NCI-H82 (cell line): ENCODE results near the gene MRPS35.
A peak's percentile ranks its signal among the peaks of the same experiment; 100 is the strongest.

Experiments used
- DNase-seq: peaks from one replicate; lab custom pipeline; 2025; lab: John Stamatoyannopoulos, UW

MRPS35 gene

DNA sequence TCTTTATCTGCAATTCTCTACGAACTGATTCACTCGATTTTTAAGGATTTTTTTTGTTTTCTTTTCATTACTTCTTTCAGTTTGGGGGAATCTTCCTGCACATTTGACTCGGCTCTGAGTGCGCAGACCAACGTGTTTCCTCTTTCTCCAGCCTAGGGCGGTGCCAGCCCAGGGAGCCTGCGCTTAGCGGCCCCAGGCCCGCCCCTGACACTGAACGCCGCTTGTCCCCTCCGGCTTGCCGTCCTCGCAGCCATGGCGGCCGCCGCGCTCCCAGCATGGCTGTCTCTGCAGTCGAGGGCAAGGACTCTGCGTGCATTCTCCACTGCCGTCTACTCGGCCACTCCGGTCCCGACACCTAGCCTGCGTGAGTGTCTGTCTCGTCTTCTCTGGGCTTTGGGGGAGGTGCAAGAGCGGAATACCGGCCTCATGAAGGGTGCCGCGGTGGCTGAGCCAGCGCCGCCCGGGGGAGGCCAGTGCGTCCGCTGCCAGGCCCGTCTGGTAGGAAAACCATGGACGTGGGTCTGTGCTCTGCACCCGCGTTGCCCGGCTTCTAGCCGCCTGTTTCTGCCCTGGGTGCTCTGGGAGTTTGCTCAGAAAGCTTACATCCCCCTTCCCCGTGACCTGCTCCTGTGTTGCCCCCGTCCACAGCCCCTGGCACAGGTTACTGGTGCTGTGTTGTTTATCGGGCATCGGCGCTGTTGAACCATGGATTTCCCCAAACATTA, at the start of gene MRPS35:
Gene MRPS35 (plus strand): TSS at position 241 of the 725 bp plus-strand sequence. CDS start 12 bp downstream, at position 253.
- peak; percentile 92 for DNase-seq

DNA sequence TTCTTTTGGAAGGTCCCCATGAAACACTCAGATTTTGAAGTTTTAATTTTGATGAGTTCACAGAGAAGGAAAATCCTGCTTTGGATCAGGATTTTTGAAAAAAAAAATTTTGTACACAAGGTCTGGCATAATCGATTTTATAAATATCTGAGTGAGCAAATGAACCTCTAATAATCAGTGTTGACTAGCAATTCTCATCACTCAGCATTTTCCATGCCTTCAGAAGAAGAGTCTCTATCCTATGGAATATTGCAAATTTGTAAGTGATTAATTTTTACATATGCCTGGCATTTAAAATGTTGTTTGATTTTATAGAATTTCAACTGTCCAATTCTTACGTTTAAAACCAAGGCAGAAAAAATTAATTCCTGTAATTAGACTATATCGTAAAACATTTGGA, 44.9 kb upstream of the MRPS35 start:
- DNase-seq = no peak

DNA sequence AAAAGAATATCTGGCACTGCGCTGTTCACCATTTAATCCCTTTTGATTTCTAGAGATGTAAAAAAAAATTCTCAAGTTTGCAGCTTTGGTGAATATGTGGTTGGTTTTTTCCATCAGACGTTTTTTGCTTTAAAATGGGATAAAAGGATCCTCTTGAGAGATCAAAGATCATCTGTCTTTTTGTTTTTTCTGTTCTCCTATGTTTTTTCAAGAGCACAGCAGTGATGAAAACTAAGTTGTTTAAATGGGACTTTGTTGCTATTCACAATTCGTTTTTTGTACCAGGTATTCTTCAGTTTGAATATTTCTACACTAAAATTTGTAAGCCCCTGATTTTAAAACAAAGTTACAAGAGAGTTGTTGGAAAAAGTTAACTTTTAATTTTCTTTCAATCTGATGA, 44.1 kb upstream of the MRPS35 start:
- no peak for DNase-seq

DNA sequence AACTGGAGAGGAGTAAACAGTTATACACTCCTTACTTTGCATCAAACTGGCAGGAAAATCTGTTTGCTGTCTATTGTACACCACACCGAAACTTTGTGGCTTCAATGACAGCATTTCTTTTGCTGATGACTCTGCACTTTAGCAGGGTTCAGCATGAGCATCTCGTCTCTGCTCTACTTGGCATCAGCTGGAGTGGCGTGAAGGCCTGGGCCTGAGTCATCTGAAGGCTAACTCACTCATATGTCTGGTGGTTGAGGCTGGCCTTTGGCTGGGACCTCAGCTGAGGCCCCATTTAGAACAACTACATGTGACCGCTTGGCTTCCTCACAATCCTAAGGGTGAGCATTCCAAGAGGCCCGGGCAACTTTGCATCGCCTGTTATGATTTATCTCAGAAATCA, 43.1 kb upstream of the MRPS35 start:
- no peak for DNase-seq

DNA sequence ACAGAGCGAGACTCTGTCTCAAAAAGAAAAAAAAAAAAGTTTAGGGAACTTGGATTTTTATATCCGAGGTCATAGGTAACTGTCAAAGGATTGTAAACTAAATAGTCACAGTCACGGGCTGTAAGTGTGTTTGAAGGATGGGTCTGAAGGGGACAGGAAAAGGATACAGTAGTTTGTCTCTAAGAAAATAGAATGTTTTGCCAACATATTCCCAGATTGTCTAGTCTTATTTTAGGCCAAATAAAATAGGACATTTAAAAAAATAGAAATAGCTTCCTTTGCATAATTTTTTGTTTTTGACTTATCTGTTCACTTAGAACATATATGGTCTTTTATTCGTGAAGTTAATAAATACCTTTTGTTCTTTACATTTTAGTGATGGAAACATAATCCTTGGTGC, 38.6 kb upstream of the MRPS35 start:
- DNase-seq = no peak

DNA sequence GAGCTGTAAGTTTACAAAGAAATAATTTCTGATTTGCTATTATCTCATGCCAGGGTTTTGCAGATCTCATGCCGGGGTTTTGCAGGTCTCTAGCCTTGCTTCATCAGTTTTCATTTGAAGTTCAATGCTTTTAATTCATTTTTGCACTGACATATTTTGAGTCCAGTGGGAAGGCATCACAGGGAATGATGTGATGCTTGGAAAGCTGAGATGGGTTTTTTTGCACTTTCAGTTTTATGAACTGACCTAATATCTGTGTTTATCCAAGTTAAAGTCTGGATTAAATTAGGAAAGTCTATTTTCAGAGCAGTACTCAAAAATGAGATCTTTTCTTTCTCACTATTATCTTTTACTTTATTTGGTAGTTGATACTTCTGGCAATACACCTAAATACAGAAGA, 38.0 kb upstream of the MRPS35 start:
- DNase-seq = no peak

DNA sequence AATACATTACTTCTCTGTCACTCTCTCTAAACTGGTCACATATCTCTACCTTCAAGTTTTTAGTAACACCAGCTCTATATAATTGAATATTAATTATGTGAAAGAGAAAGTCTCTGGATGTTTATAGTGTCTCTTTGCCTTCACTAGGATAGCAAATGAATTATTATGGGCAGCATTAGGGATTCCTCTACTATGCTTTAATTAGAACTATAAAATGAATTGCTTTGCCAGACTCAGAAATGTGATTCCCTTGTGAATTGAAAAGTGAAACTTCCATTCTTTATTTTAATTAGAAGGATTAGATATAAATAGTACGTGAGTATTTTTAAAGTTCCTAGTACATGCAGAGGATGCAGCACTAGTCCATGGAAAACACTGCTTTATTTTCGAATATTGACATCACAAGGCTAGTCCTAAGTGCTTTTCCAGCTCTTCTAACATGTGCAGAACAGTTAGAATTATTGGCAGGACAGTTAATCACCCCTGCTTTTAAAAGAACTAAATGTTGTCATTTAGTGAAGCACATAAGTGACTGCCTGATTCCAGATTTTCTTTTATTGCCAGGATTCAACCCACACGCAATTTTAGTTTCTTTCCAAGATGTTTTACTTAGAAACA, 37.4 kb upstream of the MRPS35 start:
- DNase-seq = no peak

DNA sequence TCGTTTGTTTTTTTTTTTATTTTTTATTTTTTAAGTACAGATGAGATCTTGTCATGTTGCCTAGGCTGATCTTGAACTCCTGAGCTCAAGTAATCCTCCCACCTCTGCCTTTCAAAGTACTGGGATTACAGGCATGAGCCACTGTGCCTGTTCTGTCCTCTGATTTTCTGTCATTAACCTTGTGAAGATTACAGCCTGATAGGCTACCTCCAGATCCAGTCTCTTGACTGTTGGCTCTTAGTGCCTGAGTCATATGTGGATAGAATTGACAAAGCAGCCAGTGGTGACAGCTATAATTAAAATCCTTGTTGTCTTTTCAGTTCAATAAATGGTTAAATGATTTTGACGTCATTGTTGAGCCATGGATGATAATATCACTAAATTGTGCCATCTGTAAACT, 35.6 kb upstream of the MRPS35 start:
- DNase-seq = peak; percentile 34

DNA sequence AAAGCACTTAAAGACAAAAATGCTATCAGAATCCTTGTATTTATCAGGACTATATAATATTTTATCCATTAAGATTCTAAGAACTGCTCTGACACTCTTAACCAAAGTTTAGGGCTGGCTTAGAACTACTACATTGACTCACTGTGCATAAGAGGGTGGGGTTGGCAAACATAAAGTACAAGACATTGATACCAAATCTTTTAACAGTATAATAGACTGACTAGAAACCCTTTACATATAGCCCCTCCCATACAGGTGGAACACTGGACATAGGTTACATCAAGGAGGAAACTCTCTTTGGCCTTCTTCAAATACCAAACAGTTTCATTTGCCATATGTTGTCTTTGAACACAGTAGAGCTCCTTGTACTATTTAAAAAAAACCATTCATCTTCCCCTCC, 30.0 kb upstream of the MRPS35 start:
- no peak for DNase-seq

DNA sequence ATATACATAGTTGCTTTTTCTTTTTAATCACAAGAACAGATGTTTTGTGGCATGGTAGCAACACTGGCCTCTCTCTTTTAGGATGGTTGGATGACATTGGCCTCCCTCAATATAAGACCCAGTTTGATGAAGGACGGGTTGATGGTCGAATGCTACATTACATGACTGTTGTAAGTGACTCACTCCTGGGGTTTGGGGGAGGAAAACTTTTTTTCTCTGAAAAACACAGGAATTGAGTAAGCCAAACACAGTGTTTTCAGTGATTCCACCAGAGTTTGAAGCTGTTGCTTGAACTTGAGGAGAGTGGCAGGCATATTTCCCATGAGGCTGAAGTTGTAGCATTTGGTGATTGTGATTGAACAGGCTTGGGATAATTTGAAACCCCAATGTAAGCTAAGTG, 28.1 kb upstream of the MRPS35 start:
- DNase-seq = no peak

DNA sequence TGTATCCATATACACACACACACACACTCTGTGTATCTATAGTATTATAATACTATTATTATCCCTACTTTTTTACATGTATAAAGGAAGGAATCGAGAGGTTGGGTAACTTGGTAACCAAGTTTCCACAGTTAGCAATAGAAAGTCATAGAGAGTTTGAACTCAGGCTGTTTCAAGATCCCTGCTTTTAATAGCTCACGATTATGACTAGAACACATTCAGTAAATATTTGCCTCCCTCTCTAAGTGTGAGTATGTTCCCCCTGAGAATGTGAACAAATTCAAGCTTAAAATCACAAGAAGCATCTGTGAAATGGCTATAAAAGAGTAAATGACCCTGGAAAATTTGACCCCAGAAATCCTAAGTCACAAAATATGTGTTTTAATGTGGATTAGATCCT, 25.4 kb upstream of the MRPS35 start:
- no peak for DNase-seq

DNA sequence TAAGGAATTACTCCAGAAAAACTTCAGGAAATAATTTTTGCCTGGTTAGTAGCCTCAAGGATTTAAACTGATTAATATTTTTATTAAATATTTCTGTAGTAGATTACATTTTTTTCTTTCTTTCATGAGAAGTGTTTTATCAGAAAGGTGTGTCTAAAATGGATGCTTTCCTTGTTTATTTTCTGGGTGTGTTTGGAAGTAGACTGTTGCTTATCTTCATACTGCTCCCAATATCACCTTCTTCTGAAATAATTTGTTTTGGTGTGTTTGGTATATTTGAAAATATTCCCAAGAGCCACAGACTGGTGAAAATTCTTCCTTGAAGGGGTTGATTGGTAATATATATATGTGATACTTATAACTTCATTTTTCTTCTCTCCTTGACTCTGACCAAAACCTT, 24.5 kb upstream of the MRPS35 start:
- no peak for DNase-seq

DNA sequence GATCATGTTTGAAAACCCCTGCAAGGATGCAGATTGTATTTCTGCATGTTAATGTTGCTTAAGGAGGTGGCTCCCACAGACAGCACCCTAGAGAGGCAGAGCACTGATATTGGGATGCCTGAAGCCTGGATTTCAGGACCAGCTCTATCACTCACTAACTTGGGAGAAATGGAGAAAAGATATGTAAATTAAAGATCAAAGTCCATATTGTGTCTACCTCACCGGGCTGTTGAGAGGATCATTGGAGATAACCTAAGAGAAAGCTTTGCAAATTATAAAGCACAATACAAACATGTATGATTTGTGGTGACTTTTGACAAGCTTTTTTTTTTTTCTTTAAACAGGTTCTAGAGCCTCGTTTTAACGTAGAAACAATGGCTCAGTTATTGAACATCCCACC, 22.0 kb upstream of the MRPS35 start:
- DNase-seq = no peak

DNA sequence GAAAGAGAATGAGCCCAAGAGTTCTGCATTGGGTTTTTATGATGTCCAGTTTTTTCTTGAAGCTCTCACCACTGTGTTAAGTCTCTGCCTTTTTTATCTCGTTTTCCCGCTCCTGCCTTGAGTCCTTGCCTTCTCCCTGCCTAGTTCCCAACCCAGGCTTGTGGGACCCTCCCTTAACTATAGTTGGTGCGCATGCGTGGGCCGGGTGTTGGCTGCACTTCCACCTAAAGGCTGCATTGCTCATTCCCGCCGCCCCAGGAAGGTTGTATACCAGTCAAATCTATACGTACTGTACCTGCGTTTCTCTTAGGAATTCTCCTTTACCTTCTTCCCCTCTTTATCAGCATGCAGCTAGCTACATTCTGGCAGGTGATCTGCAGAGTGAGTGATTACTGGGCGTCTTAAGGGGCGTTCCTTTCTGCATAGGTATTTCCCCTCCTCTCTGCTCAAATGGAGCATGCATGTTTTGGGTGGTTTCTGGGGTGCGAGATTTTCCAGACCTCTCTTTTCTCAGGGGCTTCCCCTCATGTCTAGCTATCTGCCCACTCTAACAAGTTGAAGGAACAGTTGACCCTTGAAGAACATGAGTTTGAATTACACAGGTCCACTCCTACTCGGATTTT, 21.0 kb upstream of the MRPS35 start:
- DNase-seq = no peak

DNA sequence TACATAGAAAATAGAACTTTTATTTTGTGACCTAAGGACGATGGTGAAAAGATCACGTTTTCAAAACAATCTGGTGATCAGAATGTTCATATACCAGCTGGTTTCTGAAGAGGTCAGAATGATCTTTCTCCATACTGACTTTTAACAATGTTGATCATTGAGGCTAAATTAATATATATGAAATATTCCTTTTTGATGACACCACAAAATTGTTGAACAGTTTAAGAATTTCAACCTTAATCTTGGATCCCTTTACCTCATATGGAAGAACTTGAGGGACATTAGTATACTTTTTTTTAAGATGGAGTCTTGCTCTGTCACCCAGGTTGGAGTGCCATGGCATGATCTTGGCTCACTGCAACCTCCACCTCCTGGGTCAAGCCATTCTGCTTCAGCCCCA, 17.2 kb upstream of the MRPS35 start:
- DNase-seq = no peak

DNA sequence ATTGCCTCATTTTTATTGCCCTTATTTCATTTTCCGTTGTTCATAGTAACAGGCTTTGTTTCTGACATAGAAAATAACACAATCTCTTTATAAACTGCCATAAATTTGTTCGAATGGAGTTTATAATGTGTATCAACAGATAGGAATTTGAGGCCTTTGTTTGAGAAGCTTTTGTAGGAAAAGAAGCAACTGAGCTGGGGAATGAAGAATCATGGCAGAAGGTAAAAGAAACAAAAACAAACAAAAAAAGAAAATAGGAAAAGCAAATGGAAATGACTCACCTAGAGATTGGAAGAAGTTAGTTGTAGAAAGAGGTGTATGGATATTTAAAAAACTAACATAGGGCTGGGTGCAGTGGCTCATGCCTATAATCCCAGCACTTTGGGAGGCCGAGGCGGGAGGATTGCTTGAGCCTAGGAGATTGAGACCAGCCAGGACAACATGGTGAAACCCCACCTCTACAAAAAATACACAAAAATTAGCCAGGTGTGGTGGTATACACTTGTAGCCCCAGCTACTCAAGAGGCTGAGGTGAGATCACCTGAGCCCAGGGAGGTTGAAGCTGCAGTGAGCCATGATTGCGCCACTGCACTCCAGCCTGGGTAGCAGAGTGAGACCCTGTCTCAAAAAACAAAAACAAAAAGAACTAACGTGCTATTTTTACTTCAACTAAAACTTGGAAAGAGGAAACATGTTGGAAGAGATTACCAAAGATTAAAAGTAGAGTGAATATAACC, 14.9 kb upstream of the MRPS35 start:
- DNase-seq = no peak

DNA sequence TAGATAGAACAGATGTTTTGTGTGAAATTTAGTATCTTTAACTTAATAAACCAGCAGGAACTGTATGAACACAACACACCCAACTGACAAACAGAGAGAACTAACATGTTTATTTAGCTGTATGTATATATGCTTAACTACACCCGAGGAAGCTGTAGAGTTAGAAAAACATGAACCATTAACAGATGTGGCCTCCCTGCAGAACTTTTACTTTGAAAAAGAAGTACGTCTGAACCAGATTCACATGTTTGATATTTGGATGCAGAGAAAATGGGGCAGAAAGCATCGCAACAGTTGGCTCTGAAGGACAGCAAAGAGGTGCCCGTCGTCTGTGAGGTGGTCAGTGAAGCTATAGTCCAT, 14.4 kb upstream of the MRPS35 start, which contains the start of gene REP15:
Gene REP15 (plus strand): TSS at position 155 of the 360 bp plus-strand sequence. CDS start 116 bp downstream, at position 271.
- DNase-seq = no peak

DNA sequence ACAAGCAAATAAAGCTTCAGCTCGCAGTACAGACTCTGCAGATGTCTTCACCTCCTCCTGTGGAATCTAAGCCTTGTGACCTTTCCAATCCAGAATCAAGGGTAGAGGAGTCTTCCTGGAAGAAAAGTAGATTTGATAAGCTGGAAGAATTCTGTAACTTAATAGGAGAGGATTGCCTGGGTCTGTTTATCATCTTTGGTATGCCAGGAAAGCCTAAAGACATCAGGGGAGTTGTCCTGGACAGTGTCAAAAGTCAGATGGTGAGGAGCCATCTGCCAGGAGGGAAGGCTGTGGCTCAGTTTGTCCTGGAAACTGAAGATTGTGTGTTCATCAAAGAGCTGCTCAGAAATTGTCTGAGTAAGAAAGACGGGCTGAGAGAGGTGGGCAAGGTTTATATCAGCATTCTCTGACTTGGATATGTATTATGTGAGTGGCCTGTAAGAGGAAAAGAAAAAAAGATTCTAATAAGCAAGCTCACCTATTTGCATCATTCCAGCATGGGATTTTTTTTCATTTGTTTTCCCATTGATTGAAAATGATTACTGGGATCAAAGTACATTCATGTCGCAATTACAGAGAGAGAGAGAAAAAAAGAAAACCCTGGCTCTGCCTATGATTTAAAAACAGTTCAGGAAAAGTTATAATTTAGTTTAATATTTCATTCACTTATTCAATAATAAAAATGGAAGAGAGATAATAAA, 13.6 kb upstream of the MRPS35 start:
- DNase-seq = no peak

DNA sequence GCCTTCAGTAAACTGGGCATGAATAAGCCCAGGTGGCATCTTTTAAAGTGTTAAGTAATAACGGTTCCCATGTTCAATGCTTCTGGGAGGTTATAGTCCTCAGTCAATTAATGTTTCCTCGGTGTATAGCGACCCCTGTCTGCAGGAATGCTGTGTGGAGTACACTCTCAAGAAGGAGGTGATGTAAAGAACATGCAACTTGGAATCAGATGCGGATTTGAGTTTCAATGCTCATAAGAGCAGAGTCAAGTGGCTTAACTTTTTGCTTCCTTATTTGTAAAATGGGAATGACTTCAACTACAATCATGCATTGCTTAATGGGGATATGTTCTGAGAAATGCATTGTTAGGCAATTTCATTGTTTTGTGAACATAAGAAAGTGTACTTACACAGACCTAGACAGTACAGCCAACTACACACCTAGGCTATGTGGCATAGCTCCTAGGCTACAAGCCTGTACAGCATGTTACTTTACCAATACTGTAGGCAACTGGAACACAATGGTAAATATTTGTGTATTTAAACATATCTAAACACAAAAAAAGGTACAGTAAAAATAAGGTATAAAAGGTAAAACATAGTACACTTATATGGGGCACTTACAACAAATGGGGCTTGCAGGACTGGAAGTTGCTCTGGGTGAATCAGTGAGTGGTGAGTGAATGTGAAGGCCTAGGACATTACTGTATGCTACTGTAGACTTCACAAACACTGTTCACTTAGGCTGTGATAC, 6.7 kb upstream of the MRPS35 start:
- peak; percentile 89 for DNase-seq

DNA sequence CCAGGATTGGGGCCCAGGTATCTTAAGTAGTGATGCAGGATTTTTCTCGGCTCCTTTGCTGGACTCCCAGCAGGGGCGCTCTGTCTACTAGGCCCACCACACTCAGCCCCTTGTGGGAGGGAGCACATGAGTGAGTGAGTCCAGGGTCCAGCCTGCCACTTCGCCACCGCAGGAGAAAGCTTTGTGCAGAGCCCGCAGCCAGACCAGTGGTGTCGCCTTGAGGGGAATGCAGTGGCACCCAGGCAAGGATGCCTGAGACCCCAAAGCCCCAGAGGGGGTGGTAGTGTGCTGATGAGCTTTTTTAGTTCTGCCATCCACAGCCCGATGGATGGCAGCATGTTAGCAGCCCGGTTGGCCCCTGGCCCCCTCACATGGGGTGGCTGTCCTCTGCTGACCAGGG, 5.4 kb upstream of the MRPS35 start:
- DNase-seq = peak; percentile 46

DNA sequence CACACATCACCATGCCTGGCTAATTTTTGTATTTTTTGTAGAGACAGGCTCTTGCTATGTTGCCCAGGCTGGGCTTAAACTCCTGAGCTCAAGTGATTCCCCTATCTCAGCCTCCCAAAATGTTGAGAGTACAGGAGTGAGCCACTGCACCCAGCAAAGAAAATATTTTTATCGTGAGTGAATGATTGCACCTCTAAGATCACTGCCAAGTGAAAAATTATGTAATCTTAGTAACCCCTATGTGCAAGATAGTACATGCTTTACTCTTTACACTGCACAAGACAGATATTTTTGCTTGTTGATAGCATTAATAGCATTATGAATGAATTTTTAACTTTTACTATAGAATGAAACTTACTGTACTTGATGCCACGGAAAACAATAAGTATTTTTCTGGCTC, 3.4 kb upstream of the MRPS35 start:
- DNase-seq = no peak
